HG02571 (cell line): ENCODE data around the gene TET2.

Experiments
- ATAC-seq: cut with Tn5 transposase; IDR thresholded peaks from one replicate; pipeline ENCODE4 v1.9.1; 2021; ENCODE audit warnings: mild to moderate bottlenecking, moderate library complexity; ENCODE audit not compliant: unreplicated experiment

TET2 gene

GRCh38 chr4:105230287-105230686, 83.6 kb downstream of the TET2 start:
- no peak for ATAC-seq

- no peak for ATAC-seq
Measured at GRCh38 chr4:105232374-105232773, 85.7 kb downstream of the TET2 start.

DNA sequence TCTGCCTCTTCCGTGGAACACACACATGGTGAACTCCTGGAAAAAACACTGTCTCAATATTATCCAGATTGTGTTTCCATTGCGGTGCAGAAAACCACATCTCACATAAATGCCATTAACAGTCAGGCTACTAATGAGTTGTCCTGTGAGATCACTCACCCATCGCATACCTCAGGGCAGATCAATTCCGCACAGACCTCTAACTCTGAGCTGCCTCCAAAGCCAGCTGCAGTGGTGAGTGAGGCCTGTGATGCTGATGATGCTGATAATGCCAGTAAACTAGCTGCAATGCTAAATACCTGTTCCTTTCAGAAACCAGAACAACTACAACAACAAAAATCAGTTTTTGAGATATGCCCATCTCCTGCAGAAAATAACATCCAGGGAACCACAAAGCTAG, 87.9 kb downstream of the TET2 start:
- no peak for ATAC-seq

DNA sequence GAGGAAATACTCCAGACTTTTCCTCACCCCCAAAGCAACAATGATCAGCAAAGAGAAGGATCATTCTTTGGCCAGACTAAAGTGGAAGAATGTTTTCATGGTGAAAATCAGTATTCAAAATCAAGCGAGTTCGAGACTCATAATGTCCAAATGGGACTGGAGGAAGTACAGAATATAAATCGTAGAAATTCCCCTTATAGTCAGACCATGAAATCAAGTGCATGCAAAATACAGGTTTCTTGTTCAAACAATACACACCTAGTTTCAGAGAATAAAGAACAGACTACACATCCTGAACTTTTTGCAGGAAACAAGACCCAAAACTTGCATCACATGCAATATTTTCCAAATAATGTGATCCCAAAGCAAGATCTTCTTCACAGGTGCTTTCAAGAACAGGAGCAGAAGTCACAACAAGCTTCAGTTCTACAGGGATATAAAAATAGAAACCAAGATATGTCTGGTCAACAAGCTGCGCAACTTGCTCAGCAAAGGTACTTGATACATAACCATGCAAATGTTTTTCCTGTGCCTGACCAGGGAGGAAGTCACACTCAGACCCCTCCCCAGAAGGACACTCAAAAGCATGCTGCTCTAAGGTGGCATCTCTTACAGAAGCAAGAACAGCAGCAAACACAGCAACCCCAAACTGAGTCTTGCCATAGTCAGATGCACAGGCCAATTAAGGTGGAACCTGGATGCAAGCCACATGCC, 89.7 kb downstream of the TET2 start:
- ATAC-seq: peak; percentile 93

DNA sequence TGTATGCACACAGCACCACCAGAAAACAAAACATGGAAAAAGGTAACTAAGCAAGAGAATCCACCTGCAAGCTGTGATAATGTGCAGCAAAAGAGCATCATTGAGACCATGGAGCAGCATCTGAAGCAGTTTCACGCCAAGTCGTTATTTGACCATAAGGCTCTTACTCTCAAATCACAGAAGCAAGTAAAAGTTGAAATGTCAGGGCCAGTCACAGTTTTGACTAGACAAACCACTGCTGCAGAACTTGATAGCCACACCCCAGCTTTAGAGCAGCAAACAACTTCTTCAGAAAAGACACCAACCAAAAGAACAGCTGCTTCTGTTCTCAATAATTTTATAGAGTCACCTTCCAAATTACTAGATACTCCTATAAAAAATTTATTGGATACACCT, 90.2 kb downstream of the TET2 start:
- ATAC-seq: no peak

- no peak for ATAC-seq
Measured at GRCh38 chr4:105240037-105240436, 93.4 kb downstream of the TET2 start.

- no peak for ATAC-seq
Measured at GRCh38 chr4:105241451-105241850, 94.8 kb downstream of the TET2 start.

DNA sequence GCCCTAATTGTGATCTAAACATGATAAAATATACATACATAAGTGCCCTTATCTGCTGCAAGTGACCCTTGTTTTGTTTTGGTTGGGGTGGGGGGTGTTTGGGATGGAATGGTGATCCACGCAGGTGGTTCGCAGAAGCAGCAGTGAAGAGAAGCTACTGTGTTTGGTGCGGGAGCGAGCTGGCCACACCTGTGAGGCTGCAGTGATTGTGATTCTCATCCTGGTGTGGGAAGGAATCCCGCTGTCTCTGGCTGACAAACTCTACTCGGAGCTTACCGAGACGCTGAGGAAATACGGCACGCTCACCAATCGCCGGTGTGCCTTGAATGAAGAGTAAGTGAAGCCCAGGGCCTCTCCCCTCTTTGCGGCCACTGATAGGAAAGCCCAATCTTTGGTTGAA, 96.8 kb downstream of the TET2 start:
- ATAC-seq: no peak

- no peak for ATAC-seq
Measured at GRCh38 chr4:105246712-105247111, 100.0 kb downstream of the TET2 start.

DNA sequence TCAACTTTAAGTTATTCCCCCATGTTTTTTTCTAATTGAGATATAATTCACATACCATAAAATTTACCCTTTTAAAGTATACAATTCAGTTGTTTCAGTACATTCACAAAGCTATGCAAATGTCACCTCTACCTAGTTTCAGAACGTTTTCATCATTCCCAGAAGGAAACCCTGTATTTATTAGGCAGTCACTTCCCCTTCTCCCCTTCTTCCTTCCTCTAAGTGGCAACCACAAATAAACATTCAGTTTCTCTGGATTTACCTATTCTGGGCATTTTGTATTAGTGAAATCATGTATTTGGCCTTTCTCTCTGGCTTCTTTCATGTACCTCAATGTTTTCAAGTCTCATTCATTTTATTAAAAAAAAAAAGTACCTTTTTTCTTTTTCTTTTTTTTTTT, 101.9 kb downstream of the TET2 start:
- no peak for ATAC-seq

GRCh38 chr4:105257817-105258495, 111.3 kb downstream of the TET2 start:
- no peak for ATAC-seq

DNA sequence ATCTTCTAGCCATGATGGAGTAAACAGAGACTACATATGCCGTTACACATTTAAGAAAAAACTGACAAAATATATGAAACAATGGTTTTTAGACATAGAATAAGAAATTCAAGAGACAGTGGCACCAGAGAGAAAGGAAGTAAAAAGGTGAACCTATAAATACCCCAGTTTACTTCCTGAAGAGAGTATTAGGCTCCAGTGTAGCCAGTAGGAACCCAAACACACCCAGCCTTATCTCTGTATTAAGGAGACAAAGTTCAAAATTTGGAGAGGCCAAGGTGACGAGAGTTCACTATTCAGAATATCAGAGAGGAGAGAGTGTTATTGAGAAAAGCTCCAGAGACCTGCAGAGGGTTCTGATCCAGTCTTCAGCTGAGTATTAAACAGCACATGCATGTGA, 119.0 kb downstream of the TET2 start:
- ATAC-seq: no peak

DNA sequence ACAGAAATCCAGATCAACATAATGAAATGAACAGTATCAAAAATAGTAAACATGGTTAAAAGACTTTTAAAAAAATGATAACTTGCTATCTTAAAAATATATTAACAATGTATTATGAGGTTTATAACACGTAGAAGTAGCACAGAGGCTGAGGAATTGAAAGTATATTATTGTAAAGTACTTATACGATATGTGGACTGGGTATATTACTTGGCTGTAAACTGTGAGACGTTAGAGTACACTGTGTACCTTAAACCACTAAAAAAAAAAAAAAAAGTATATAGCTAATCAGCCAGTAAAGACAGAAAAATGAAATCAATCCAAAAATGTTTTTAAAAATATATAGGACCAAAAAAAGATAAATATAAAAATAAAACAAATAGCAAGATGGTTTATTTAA, 120.6 kb downstream of the TET2 start:
- no peak for ATAC-seq

GRCh38 chr4:105272002-105272401, 125.3 kb downstream of the TET2 start:
- no peak for ATAC-seq

- ATAC-seq: no peak
Measured at GRCh38 chr4:105273230-105273629, 126.6 kb downstream of the TET2 start.

DNA sequence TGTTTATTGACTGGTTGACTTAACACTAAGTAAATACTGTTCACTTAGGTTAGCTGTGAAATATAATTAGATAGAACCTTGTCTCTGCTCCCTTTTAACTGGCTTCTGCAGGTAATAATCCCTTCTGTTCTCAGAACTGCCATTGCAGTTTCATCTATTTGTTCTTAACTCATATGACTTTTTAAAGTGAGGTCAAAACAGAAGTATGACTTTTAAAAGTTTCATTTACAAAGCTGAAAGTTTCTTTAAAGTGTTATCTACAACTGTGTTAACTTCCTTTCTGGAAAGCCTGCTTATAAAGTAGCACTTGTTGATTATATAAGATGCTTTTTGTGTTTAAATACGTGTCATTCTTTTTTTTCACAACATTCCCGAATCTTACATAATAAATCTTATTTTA, 127.4 kb downstream of the TET2 start:
- ATAC-seq: no peak

DNA sequence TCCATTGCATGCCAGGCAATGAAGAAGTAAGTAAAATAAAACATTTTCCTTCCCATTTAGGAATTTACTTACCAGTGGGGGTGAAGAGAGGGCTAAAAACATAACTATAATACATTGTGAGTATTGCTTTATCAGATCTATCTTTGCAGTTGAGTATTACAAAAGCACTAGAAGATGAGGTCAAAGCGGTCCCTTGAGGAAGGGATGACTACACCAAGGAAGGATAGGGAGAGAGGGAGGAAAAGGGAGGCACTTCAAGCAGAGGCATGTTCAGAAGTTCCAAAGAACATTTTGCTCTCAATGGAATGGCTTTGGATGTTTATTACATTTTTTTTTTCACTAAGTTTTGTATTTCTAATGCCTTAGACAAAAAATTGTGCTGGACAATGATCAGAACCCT, 127.8 kb downstream of the TET2 start:
- no peak for ATAC-seq

GRCh38 chr4:105276361-105277104, 129.9 kb downstream of the TET2 start:
- no peak for ATAC-seq

GRCh38 chr4:105277702-105278101, 131.0 kb downstream of the TET2 start:
- no peak for ATAC-seq

DNA sequence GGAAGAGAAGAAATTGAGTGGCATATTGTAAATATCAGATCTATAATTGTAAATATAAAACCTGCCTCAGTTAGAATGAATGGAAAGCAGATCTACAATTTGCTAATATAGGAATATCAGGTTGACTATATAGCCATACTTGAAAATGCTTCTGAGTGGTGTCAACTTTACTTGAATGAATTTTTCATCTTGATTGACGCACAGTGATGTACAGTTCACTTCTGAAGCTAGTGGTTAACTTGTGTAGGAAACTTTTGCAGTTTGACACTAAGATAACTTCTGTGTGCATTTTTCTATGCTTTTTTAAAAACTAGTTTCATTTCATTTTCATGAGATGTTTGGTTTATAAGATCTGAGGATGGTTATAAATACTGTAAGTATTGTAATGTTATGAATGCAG, 132.6 kb downstream of the TET2 start:
- no peak for ATAC-seq

DNA sequence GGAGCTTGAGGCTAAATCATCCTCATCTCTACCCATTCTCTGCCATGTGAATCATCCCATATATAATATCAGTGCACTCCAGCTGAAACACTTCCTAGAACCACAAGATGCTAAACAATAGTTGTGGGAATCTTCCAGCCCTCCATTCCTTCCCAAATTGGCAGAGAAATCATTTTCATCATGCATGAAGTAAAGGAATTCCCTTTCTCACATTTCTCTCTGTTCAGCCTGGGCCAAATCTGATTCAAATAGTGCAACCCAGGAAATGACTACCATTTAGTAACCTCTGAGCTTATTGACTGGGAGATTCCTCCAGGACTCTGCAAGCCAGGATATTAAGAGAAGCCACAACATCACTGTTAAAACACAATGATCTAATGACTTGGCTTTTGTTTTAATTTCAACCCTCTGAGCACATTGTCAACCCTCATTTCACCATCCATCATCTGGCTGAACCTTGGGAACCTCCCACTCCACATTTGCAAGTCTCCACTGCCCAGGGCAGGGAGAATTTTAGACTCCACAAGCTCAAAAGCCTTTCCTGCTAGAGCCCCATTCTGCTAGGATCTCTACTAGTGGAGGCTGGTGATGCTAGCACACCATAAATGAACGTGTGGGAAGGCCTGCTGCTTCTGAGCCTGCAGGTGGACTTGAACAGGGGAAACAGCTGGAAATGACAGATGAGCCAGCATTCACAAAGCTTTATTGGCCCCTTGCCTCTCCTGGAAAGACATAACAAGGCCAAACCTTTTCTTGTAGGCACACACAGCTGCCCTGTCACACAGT, 133.9 kb downstream of the TET2 start:
- ATAC-seq: no peak

DNA sequence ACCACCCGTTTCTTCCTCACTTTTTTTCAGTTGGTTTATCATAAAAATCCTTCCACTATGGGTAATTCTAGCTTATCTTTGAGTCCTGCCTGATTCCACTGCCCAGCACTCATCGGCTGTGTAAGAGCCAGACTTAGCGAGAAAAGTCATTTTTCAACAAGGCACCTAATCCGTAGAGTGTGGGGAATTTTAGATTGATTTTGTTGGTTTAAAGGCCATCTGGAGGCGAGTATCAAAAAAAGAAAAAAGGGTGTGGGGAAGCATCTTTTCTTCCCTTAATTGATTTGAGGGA, 134.4 kb downstream of the TET2 start:
- ATAC-seq: no peak
